ENCODE measurements around the gene SLC22A17. TPM values are rescaled to one million over a fixed set of nuclear protein-coding genes. Genes with fewer than 3 reads are reported as not detected.

SLC22A17 gene
- total RNA-seq, 1 donor from 2014 or later = 2.3 TPM

GRCh38 chr14:23362200-23362599 is 9.5 kb upstream of the SLC22A17 start:
- Mint-ChIP-seq H3K4me3 (no peak overlapping the region), H3K36me3 (ENCODE audit: low read depth) (no peaks in the 10 kb centered on the region), H3K27me3 (peaks cover 32% of the 10 kb centered on the region), H3K9me3 (no peaks in the 10 kb centered on the region), H3K27ac (no peak overlapping the region), H3K4me1 (no peaks in the 10 kb centered on the region)
- DNase-seq = no peak
- intact Hi-C loops (cut with micrococcal nuclease) = no loop called here

GRCh38 chr14:23361763-23362162 is 9.1 kb upstream of the SLC22A17 start:
- H3K36me3 Mint-ChIP-seq (ENCODE audit: low read depth) = no peaks in the 10 kb centered on the region
- no peak overlapping the region for H3K27ac Mint-ChIP-seq
- peaks cover 28% of the 10 kb centered on the region for H3K27me3 Mint-ChIP-seq
- no peaks in the 10 kb centered on the region for H3K4me1 Mint-ChIP-seq
- H3K4me3 Mint-ChIP-seq = no peak overlapping the region
- no peaks in the 10 kb centered on the region for H3K9me3 Mint-ChIP-seq
- intact Hi-C loops (cut with micrococcal nuclease) = no loop called here
- no peak for DNase-seq

- Mint-ChIP-seq H3K27me3 (peaks cover 24% of the 10 kb centered on the region), H3K9me3 (no peaks in the 10 kb centered on the region), H3K27ac (peak overlapping the region; percentile 44), H3K36me3 (ENCODE audit: low read depth) (no peaks in the 10 kb centered on the region), H3K4me1 (no peaks in the 10 kb centered on the region), H3K4me3 (no peak overlapping the region)
- intact Hi-C loops (cut with micrococcal nuclease) = no loop called here
- no peak for DNase-seq
Measured at GRCh38 chr14:23361320-23361719, 8.6 kb upstream of the SLC22A17 start.

- no peaks in the 10 kb centered on the region for H3K4me1 Mint-ChIP-seq
- no peaks in the 10 kb centered on the region for H3K36me3 Mint-ChIP-seq (ENCODE audit: low read depth)
- no peaks in the 10 kb centered on the region for H3K9me3 Mint-ChIP-seq
- intact Hi-C loops (cut with micrococcal nuclease) = no loop called here
- no peak for DNase-seq
- peaks cover 24% of the 10 kb centered on the region for H3K27me3 Mint-ChIP-seq
- no peak overlapping the region for H3K27ac Mint-ChIP-seq
- H3K4me3 Mint-ChIP-seq = no peak overlapping the region
Measured at GRCh38 chr14:23360496-23360895, 7.8 kb upstream of the SLC22A17 start.

- no peak for DNase-seq
- Mint-ChIP-seq H3K9me3 (no peaks in the 10 kb centered on the region), H3K4me3 (no peak overlapping the region), H3K36me3 (ENCODE audit: low read depth) (no peaks in the 10 kb centered on the region), H3K27ac (no peak overlapping the region), H3K4me1 (no peaks in the 10 kb centered on the region), H3K27me3 (peaks cover 28% of the 10 kb centered on the region)
- intact Hi-C loops (cut with micrococcal nuclease) = no loop called here
Measured at GRCh38 chr14:23359722-23360447, 7.2 kb upstream of the SLC22A17 start.

GRCh38 chr14:23359167-23359626 is 6.5 kb upstream of the SLC22A17 start:
- H3K9me3 Mint-ChIP-seq = no peaks in the 10 kb centered on the region
- H3K36me3 Mint-ChIP-seq (ENCODE audit: low read depth) = no peaks in the 10 kb centered on the region
- peaks cover 27% of the 10 kb centered on the region for H3K27me3 Mint-ChIP-seq
- DNase-seq = no peak
- intact Hi-C loops (cut with micrococcal nuclease) = no loop called here
- no peak overlapping the region for H3K4me3 Mint-ChIP-seq
- H3K4me1 Mint-ChIP-seq = no peaks in the 10 kb centered on the region
- no peak overlapping the region for H3K27ac Mint-ChIP-seq

GRCh38 chr14:23358553-23359166 is 6.0 kb upstream of the SLC22A17 start:
- H3K4me1 Mint-ChIP-seq = no peaks in the 10 kb centered on the region
- no peak overlapping the region for H3K4me3 Mint-ChIP-seq
- intact Hi-C loops (cut with micrococcal nuclease) = no loop called here
- no peak overlapping the region for H3K27ac Mint-ChIP-seq
- H3K36me3 Mint-ChIP-seq (ENCODE audit: low read depth) = no peaks in the 10 kb centered on the region
- no peak for DNase-seq
- peaks cover 29% of the 10 kb centered on the region for H3K27me3 Mint-ChIP-seq
- H3K9me3 Mint-ChIP-seq = no peaks in the 10 kb centered on the region

GRCh38 chr14:23358042-23358441 is 5.4 kb upstream of the SLC22A17 start:
- peaks cover under 1% of the 10 kb centered on the region for H3K4me1 Mint-ChIP-seq
- H3K9me3 Mint-ChIP-seq = no peaks in the 10 kb centered on the region
- H3K36me3 Mint-ChIP-seq (ENCODE audit: low read depth) = no peaks in the 10 kb centered on the region
- H3K4me3 Mint-ChIP-seq = no peak overlapping the region
- H3K27ac Mint-ChIP-seq = no peak overlapping the region
- peaks cover 33% of the 10 kb centered on the region for H3K27me3 Mint-ChIP-seq
- intact Hi-C loops (cut with micrococcal nuclease) = no loop called here
- no peak for DNase-seq

GRCh38 chr14:23357261-23357660 is 4.6 kb upstream of the SLC22A17 start:
- no peak overlapping the region for H3K4me3 Mint-ChIP-seq
- H3K36me3 Mint-ChIP-seq (ENCODE audit: low read depth) = no peaks in the 10 kb centered on the region
- H3K4me1 Mint-ChIP-seq = peaks cover 2% of the 10 kb centered on the region
- no peak for DNase-seq
- H3K27ac Mint-ChIP-seq = no peak overlapping the region
- intact Hi-C loops (cut with micrococcal nuclease) = no loop called here
- H3K9me3 Mint-ChIP-seq = no peaks in the 10 kb centered on the region
- peaks cover 35% of the 10 kb centered on the region for H3K27me3 Mint-ChIP-seq

GRCh38 chr14:23356662-23357061 is 4.0 kb upstream of the SLC22A17 start:
- H3K4me3 Mint-ChIP-seq = no peak overlapping the region
- peaks cover 2% of the 10 kb centered on the region for H3K4me1 Mint-ChIP-seq
- H3K27ac Mint-ChIP-seq = no peak overlapping the region
- H3K36me3 Mint-ChIP-seq (ENCODE audit: low read depth) = no peaks in the 10 kb centered on the region
- intact Hi-C loops (cut with micrococcal nuclease) = no loop called here
- peaks cover 32% of the 10 kb centered on the region for H3K27me3 Mint-ChIP-seq
- H3K9me3 Mint-ChIP-seq = no peaks in the 10 kb centered on the region
- no peak for DNase-seq

- Mint-ChIP-seq H3K36me3 (ENCODE audit: low read depth) (no peaks in the 10 kb centered on the region), H3K27ac (no peak overlapping the region), H3K27me3 (peaks cover 33% of the 10 kb centered on the region), H3K9me3 (no peaks in the 10 kb centered on the region), H3K4me1 (peaks cover 2% of the 10 kb centered on the region), H3K4me3 (no peak overlapping the region)
- DNase-seq = no peak
- intact Hi-C loops (cut with micrococcal nuclease) = no loop called here
Measured at GRCh38 chr14:23355871-23356435, 3.3 kb upstream of the SLC22A17 start.

- no peaks in the 10 kb centered on the region for H3K36me3 Mint-ChIP-seq (ENCODE audit: low read depth)
- intact Hi-C loops (cut with micrococcal nuclease) = no loop called here
- H3K27me3 Mint-ChIP-seq = peaks cover 40% of the 10 kb centered on the region
- H3K9me3 Mint-ChIP-seq = no peaks in the 10 kb centered on the region
- H3K4me3 Mint-ChIP-seq = no peak overlapping the region
- no peak overlapping the region for H3K27ac Mint-ChIP-seq
- H3K4me1 Mint-ChIP-seq = peaks cover 4% of the 10 kb centered on the region
- DNase-seq = no peak
Measured at GRCh38 chr14:23354990-23355389, 2.3 kb upstream of the SLC22A17 start.

- H3K4me1 Mint-ChIP-seq = peaks cover 4% of the 10 kb centered on the region
- no peak for DNase-seq
- H3K4me3 Mint-ChIP-seq = peak overlapping the region; percentile 78
- H3K36me3 Mint-ChIP-seq (ENCODE audit: low read depth) = no peaks in the 10 kb centered on the region
- peaks cover 42% of the 10 kb centered on the region for H3K27me3 Mint-ChIP-seq
- H3K9me3 Mint-ChIP-seq = no peaks in the 10 kb centered on the region
- intact Hi-C loops (cut with micrococcal nuclease) = loop anchor here (2.0 kb wide), 1 partner anchor 25 kb away; no protein-coding TSS in a partner anchor
- no peak overlapping the region for H3K27ac Mint-ChIP-seq
Measured at GRCh38 chr14:23353433-23353780, 720 bp upstream of the SLC22A17 start.

- intact Hi-C loops (cut with micrococcal nuclease) = loop anchor here (2.0 kb wide), 1 partner anchor 23 kb away; no protein-coding TSS in a partner anchor
- DNase-seq = no peak
- Mint-ChIP-seq H3K27ac (no peak overlapping the region), H3K36me3 (ENCODE audit: low read depth) (no peaks in the 10 kb centered on the region), H3K9me3 (no peaks in the 10 kb centered on the region), H3K4me1 (peaks cover 4% of the 10 kb centered on the region), H3K27me3 (peaks cover 42% of the 10 kb centered on the region), H3K4me3 (peak overlapping the region; percentile 78)
Measured at GRCh38 chr14:23351681-23352505, 794 bp downstream of the SLC22A17 start.

Data from activated CD4-positive, alpha-beta T cell treated with anti-CD3 and anti-CD28 coated beads, Interleukin-2, amount 10 ng/mL, durations not matched to agents 24 days and 14 days (primary cell).